Endothelial cell of umbilical vein (primary cell): Measurements from ENCODE around the gene NPFFR1.

Experiments
- CTCF ChIP-seq, 2 donors: IDR thresholded peaks; 1 replicate in 1 of 2; 2 replicates in 1 of 2; pipeline ENCODE4 v1.5.1; 2011; ENCODE audit warnings: low read length in 2 of 2, mild to moderate bottlenecking in 2 of 2, moderate library complexity in 2 of 2, control low read depth in 1 of 2, inconsistent platforms in 1 of 2, low read depth in 1 of 2; ENCODE audit not compliant: insufficient read depth in 1 of 2; ENCODE audit errors: extremely low read depth in 1 of 2
- EZH2 ChIP-seq: IDR thresholded peaks from 2 replicates; pipeline ENCODE4 v1.6.1; 2012; ENCODE audit warnings: borderline replicate concordance, low read depth, mild to moderate bottlenecking, moderate library complexity, low read length, inconsistent platforms; ENCODE audit not compliant: severe bottlenecking
- GATA2 ChIP-seq: IDR thresholded peaks from 2 replicates; pipeline ENCODE4 v1.7.0; 2011; ENCODE audit warnings: low read depth, mild to moderate bottlenecking, moderate library complexity, mixed read lengths, low read length; ENCODE audit not compliant: insufficient read length, insufficient read depth
- JUN ChIP-seq: IDR thresholded peaks from 2 replicates; pipeline ENCODE4 v1.6.1; 2011; ENCODE audit warnings: borderline replicate concordance, low read depth; ENCODE audit not compliant: insufficient read length, insufficient read depth
- MAX ChIP-seq: IDR thresholded peaks from 2 replicates; pipeline ENCODE4 v1.6.1; 2011; ENCODE audit not compliant: insufficient read depth, insufficient read length
- POLR2A ChIP-seq: IDR thresholded peaks from 2 replicates; pipeline ENCODE4 v1.6.1; 2012; ENCODE audit warnings: low read depth, mild to moderate bottlenecking, control low read depth, low read length
- POLR2AphosphoS5 ChIP-seq: IDR thresholded peaks from 2 replicates; pipeline ENCODE4 v1.6.1; 2012; ENCODE audit warnings: low read depth, mild to moderate bottlenecking, control low read depth, low read length, moderate library complexity; ENCODE audit not compliant: insufficient read depth

GRCh38 chr10:70201105-70201504, 82.7 kb downstream of the NPFFR1 start:
- no peak for TF ChIP-seq CTCF (IDR thresholded peaks at IDR 0.05; ENCODE audit: extremely low read depth in 1 of 2, insufficient read depth in 1 of 2, low read depth in 1 of 2, low read length in 2 of 2)
- TF ChIP-seq POLR2A = no peak
- no peak for TF ChIP-seq MAX
- no peak for TF ChIP-seq POLR2AphosphoS5
- no peak for TF ChIP-seq EZH2
- TF ChIP-seq GATA2 = no peak
- no peak for TF ChIP-seq JUN
